AML-193 (cell line): ENCODE data around the gene ZNF423.

Experiments
- DNase-seq, 2 experiments: peaks; one replicate each; lab custom pipeline; 2025; lab: John Stamatoyannopoulos, UW

The ZNF423 gene

DNA sequence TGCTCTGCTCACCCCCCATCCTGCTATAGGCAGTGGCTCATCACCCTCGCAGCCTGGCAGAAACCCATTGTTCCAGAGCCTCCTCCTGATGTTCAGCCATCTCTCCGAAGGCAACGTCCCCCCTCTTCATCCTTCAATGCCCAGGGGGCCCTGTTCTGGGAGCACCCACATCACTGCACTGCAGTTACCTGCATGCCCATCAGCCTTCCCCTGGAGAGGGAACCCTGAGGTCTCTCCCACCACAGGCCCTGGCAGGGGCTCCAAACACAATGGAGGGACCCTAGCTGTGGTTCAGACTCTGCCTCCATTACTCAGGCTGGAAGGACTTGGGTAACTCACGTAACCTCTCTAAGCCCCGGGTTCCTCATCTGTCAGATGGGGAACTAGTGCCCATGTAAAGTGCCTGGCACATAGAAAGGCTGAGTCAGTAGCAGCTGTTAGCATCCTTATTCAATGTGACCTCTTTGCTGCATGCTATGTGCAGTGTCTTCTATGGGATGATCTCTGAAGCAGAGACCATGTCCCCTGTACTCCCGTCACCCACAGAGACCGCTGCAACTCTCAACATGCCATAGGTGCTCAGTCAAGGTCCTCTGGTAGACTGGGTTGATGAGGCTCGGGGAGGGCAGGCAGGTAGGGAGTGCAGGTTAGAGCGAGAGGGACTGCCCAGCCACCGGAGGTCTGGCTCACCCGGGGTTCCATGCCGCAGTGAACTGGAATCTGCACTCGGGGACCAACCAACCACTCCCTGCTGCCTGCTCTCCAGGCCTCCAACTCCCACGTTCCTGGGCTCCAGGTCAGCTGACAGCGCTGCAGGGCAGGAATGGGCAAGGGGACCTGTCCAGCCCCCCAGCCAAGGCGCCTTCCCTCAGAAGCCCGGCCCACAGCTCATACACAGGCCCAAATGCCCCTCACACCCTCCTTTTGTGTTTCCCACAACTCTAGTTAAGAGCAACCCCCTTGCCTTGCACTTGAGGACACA is 233.2 kb downstream of the ZNF423 start:
- DNase-seq = no peak

DNA sequence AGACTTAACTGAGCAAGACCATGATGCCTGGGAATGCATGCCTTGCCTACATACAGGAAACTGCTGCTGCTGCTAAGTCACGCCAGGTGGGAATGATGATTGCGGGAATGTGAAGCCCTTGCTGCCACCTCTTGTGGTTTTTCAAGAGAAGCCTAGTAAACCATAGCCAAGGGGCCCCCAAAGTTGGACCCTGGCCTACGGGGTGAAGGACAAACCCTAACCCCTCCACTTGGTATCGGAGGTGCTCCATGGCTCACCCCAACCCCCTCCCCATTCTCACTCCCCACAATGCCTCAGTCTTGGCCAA is 233.9 kb downstream of the ZNF423 start:
- DNase-seq = no peak

DNA sequence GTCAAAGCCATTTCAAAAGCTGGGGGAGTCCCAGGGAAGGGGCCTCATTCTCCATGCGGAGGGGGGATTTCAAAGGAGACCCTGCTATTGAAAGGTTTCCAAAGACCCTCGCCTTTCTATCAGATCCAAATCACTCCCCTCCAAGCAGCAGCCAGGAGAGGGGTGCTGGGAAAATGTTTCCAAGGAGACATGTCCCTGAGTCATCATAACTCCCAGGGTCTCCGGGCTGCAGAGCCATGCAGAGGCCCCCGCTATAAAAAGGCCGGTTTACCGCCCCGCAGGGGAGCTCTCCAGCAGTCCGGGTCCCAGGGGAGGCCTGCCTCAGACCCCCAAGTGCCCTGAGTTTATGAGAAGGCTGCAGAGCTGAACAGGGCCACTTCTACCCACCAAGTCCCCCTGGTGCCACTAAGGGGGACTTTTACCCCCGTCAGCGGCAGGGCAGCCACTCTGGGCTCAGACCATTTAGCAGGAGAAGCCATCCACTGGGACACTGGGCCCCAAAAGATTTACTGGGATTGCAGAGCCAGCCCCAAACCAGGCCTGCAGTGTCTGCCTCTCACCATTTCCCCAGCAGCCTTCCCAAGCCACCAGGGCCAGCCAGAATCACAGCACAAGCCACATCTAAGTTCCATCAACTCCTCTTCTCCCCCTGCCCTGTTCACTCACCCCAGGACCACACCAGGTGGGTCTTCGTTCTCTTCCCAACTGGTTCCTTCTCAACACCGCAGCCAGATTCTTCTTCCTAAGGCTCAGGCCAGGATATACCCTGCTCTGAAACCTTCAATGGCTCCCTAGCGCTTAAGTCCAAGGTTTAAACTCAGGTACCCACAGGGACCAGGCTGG is 234.4 kb downstream of the ZNF423 start:
- no peak for DNase-seq

DNA sequence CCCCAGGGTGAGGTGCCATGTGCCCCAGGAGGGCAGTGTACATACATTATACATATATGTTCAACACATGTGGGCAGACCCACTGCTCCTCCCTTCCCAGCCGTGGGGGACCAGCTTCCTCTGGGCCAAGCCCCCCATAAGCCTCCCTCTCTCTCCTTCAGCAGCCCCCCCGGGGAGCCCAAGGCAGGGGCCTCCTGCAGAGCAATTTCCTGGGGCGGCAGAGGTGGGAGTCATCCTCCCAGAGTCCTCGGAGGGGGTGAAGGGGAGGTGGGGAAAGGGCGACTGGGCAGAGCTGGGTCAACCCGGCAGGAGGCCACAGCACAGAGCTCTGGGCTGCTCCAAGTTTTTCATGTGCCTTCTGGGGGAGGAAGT is 235.1 kb downstream of the ZNF423 start:
- no peak for DNase-seq

DNA sequence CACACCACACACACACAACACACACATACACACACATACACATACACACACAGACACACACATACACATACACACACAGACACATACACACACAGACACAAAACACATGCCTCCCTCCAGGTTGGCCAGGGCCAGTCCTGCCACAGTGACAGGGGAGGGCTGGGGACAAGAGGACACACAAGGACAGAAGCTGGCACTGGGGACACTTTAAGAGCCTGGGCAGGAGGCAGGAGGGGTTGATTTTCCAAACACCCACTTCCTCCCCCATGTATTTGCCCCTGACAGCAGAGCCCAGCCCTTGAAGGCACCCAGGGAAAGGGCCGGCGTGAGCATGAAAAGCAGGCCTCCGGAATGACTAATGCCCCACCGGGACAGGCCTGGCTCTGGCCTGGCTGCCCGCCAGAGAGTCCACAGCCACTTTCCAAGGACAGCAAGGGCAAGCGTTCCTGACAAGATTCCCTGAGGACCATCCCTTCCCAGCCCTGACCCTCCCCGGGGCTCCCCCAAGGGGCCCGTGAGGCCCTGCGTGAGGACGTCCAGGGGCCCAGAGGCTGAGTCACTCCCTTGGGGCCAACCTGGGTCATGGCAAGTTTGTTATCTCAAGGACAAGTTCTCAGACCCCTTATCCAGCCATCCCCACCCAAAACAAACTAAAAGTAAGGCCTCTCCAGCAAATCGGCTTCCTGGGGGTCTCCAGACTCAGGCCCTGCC is 235.6 kb downstream of the ZNF423 start:
- DNase-seq = no peak

DNA sequence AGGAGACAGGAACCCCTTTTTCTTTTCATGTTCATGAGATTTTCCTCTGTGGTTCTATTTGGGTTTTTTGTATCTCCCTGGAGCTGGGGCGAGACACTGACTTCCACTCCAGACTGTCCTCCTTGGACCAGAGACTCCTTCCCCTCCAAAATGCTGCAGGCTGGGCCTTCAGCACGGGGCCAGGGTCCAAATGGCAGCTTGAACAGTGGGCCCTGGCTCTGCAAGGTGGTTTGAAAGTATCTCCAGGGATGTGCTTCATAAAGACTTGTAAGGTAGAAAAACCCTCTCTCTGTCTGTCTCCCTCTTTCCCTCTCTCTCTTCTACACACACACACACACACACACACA is 236.1 kb downstream of the ZNF423 start:
- DNase-seq = no peak

DNA sequence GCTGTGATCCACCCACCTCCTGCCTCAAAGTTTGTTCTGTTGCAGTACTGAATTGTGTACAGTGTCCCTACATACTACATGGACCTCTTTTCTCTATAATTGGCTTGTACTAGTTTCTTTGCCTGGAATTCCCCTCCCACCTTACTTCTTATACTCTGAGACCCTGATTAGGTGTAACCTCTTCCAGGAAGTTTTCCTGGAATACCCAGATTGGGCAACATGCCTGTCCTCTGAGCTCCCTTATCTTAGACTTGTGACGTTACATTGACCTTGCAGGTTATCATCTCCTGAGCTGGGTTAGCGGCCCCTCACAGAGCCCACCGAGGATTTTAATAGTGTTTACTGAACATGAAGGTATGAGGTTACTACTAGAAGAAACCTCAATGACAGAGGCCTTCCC is 237.0 kb downstream of the ZNF423 start:
- no peak for DNase-seq

DNA sequence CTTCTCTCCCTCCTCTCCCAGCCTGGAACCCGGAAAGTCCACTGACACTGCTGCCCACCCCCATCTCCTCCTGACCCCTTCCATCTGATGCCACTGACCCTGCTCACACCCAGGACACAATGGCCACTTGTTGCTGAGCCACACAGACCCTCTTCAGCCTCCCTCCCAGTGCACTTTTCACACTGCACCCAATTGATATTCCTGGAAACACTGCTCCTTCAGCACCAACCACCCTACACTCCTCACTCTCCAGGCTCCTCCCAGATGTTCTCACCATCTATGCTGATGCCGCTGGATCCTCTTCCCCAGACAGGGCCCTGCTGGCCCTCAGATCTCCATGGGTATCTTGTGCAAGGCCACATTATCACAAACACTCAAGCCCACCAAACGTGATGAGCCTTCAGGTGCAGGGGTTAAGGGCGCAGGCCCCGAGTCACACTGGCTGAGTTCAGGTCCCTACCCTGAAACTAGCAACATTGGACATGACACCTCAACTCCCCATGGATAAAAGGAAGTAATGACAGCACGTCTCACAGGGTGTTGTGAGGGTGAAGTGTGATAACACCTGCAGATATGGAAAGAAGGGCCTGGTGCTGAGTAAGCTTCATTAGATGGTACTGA is 238.1 kb downstream of the ZNF423 start:
- no peak for DNase-seq

DNA sequence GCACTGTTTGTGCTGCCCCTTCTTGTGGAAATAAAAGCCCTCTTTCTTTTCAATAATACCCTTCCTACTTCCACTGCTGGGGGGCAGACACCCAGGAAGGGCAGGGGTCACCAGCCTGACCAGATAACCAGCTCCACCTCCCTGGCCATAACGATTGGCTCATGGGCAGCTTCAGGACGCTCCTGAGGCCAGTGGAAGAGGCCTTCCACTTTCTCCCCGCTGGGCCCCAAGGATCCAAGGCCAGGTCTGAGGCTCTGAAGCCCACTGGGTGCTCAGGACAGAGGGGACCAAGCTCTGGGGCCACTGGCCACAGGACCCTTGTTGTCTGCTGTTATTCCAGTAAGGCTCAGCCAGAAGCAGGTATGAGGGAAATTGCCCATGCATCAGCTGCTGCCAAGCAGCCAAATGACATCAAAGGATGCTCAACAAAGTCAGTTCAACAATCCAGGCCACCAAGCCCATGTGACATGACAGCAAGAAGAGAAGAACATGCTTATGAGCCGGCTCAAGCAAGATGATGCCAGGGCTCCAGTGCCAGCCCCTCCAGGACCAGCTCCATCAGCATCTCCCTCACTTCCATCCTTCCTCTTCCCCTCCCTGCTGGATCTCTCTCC is 238.8 kb downstream of the ZNF423 start:
- no peak for DNase-seq

DNA sequence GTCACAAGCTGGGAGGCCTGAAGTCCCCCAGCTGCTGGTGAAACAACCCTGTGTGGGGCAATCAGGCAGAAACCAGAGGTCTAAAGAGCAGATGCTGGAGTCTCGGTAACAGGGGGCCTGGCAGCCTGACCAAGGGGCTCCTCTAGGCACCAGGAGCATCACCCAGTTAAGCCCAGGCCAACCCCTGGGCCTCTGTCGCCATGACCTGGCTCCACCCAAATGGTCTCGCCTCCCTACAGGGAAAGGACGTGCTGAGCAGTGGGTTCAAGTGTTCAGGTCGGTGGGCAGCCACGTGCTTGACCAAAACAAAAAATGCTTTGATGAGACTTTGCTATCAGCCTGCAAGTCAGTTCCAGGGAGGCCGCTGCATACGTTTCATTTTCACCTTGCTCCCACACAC is 240.3 kb downstream of the ZNF423 start:
- no peak for DNase-seq

DNA sequence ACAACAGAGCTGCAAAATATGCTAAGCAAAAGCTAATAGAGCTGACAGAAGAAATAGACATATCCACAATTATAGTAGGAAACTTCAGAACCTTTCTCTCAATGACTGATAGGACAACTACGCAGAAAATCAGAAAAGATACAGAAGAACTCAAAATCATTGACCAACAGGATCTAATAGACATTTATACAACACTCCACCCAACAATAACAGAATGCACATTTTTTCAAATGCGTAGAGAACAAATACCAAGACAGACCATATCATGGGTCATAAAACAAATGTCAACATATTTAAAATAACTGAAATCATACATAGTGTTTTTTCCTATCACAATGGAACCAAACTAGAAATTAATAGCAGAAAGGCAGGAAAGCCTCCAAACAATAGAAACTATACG is 244.9 kb downstream of the ZNF423 start:
- DNase-seq = no peak

DNA sequence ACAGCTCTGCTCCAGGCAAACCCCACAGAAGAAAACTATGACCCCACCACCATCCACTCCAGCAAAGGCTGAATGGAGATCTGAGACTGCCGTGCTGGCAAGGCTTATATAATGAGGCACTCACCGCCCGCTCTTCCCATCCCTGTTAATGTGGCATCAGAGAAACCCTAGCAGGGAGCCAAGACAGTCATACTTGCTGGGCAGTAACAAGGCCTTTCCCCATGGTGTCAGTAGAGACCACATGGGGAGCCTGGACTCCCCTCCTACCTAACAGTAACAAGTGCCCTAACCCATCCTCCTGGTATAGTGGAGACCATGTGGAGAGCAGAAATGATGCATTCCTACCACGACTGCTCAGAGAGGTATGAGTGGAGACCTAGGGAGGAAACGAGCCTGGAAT is 247.1 kb downstream of the ZNF423 start:
- DNase-seq = no peak

DNA sequence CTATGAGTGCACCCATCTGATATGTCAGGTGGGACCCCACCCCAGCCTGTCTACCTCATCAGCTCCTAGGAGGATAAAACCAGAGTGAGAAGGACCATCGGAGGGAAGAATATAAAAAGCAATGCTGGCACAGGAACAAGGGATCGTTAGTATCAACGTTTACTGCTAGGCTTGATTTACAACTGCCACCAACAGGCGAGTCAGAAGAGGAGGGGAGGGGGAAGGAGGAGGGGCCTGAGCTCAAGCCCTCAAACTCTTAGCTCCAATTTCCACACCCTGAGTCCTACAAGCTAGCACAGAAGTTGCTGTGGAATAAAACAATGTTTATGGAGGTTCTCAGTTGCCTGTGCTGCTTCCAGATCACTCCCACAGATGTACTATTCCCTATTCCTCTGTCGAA is 247.8 kb downstream of the ZNF423 start:
- no peak for DNase-seq

DNA sequence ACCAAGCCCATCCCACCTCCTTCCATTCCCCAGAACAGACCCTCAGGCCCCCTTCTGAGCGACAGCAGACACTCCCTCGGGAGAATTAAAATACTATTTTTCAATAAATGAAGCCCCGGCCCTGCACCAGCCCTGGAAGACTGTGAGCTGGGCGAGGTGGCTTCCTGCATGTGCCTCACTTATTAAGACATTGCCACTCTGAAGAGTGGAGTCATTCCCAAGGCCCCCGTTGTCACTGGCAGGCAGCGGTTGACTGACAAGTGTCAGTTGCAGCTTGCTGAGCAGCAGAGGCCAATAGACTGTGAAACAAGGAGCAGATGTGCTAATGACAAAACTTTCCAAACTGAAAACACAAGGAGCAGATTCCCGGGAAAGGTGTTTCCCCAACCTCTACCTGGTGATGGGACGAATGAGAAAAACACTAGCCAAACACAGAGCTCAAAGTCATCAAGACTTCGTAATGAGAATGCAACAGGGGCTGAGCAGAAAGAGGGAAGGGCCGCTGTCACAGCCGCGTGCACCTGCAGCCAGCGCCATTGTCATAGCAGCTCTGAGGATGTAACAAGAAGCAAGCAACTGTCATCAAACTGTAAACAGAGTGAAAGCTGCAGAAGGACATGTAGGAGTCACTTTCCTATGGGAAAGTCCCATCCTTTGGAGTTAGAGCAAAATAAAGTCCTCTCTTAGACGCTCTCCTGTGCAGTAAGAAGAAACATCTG is 250.2 kb downstream of the ZNF423 start:
- no peak for DNase-seq

DNA sequence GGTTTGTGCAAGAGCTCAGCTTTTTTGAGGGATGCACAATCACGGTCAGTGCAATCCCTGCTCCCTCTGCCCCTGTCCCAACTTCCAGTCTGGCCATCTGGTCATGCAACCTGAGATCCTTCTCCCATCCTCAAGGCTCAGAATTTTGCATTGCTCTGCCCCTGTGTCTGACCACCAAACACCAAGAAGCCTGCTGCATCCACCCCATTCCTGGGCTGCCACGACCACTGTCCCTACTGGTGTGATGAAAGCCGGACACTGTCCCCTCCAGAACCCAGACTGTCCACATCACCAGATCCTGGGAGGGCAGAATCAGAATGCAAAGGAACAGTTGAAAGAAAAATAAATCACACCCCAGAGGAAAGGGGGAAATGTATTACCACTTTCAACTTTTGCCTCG is 251.3 kb downstream of the ZNF423 start:
- DNase-seq = no peak

DNA sequence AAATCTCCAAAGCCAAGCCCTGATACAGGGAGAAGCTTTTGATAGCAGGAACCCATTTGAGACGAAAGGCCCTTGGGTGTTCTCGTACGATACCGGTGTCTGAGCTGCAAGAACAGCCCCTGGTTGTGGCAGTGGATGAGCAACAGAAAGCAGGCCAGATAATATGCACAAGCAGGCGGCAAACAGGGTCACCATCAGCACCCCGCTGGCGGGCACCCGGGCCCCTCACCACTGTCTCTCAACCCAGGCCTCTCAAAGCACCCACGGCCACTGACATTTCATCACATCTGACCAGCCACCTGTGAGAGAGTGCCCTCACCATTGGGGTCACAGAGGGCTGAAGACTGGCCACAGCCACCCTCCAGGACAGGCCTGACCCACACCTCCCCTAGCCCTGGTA is 252.0 kb downstream of the ZNF423 start:
- DNase-seq = no peak

DNA sequence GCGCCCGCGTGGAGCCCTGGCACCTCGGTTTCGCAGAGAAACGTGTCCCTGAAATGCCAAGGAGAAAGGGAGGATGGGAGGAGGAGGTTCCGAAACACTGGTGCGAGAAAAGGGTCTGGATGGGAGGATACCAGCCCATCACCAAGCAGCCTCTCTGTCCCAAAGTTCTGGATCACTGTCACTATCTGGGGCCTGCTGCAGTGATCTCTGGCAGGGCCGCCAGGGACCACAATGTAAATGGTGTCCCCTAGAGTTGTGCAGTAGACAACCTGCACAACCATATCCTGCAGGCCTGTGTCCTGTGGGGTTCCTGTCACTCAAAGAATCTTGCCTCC is 253.0 kb downstream of the ZNF423 start:
- no peak for DNase-seq

DNA sequence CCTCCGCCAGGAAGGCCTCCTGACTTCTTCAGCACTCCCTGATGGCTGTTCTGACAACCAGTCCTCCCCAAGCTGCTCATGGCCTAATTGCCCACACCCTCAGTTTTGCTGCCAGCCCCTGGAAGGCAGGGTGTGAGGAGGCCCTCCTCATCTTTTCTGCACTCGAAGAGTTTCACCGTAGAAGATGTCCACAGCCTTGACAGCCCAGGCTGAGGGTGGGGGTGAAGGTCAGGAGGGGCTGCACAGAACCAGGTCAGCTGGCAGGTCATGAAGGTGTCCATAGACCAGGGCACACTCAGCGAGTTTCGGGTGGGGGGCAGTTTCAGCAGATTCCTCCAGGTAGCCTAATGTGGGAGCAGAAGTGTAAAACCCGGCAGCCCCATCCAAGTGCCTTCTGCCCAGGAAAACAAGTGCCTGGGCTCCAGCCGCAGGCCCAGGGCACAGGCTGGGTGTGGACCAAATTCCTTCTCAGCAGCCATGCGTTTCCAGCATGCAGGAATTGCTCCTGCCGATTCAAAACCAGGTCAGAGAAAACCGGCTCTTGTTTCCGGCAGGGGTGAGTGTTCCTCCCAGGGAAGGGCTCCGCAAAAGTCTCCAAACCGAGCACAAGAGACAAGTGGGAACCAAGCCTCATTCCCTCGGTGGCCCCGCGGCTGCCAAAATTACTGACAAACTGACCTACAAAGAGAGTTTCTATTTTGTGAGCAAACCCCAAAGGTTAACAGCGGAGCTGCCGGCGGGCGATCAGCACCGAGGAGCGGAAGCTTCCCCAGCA is 253.5 kb downstream of the ZNF423 start:
- DNase-seq = no peak

DNA sequence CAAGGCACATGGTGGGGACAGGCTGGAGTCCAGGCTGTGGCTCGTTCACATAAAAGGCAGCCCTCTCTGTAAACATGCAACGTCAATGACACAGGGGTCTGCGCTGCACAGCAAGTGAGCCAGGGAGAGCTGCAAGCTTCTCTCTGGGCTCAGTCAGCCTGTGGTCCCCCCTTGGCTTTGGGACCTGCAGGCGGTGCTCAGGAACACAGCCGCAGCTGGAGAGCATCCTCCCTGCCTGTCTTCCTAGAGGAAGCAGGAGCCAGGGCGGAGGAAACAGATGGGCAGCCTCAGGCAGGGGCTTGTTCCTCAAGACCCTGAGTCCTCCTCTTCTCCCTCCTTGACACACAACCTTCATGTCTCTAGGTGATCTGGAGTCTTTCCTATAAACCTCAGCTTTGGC is 254.3 kb downstream of the ZNF423 start:
- no peak for DNase-seq

DNA sequence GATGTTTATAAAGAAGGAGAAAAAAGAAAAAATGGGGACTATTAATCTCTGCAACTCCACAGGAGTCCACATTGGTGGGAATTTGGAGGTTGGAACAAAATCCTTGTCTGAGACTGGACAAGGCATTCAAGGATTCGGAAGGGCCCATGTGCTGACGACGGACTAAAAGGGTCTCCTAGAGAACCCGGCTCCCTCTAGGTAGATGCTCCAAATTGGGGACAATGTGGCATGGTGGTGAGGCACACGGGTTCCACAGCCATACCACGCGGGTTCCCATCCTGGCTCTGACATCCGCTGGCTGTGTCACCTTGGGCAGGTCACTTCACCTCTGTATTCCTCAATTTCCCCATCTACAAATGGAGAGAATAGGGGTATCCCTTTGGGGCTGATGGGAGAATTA is 254.9 kb downstream of the ZNF423 start:
- no peak for DNase-seq

DNA sequence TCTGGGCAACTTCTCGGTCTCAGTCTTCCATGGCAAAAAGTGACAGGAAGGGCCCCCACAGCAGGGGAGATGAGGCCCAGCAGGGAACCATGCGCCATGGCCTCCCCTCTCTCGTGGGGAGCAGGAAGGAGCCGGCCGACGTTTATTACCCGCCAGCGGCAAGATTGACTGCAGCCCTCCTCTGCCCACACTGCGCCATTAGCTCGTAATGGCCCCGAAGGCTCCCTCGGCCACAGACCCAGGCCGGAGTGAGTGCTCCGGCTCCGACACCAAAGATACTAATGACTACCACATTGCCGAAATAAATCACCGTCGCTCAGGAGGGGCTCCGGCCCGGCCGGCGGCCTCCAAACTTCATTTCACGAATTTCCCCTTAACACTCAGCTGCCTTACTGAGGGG is 255.4 kb downstream of the ZNF423 start:
- DNase-seq = no peak
